SK-N-SH treated with all-trans-retinoic acid at 6 μM for 48 hours (cell line): ENCODE results near the gene SPATA31A7.
"Not testable (repeated sequence)": the region's sequence is repeated elsewhere in the genome, so short reads cannot be mapped to it uniquely, and the experiment has no call there.

ENCODE experiments used
- ATAC-seq: fragments of 200-7000 bp; cut with Tn5 transposase; 3 replicates; pipeline ENCODE4 v1.9.1; 2020; ENCODE audit warnings: mild to moderate bottlenecking, moderate library complexity

Gene SPATA31A7

GRCh38 chr9:61189736-61190135 is at the start of gene SPATA31A7:
SPATA31A7 (plus strand) TSS chr9:61190036; CDS start chr9:61190065, 29 bp downstream.
- ATAC-seq = not testable (repeated sequence)

- not testable (repeated sequence) for ATAC-seq
These were observed 36.6 kb downstream of the SPATA31A7 start for GRCh38 chr9:61226438-61226837.
